AG08395 (cell line): ENCODE data around the gene ACOT8.
"Not testable (repeated sequence)": the region's sequence is repeated elsewhere in the genome, so short reads cannot be mapped to it uniquely, and the experiment has no call there.

Source experiments
- DNase-seq: peaks from one replicate; pipeline ENCODE4 v3.0.0; 2012; ENCODE audit warnings: mixed read lengths, low spot score

Gene ACOT8

DNA sequence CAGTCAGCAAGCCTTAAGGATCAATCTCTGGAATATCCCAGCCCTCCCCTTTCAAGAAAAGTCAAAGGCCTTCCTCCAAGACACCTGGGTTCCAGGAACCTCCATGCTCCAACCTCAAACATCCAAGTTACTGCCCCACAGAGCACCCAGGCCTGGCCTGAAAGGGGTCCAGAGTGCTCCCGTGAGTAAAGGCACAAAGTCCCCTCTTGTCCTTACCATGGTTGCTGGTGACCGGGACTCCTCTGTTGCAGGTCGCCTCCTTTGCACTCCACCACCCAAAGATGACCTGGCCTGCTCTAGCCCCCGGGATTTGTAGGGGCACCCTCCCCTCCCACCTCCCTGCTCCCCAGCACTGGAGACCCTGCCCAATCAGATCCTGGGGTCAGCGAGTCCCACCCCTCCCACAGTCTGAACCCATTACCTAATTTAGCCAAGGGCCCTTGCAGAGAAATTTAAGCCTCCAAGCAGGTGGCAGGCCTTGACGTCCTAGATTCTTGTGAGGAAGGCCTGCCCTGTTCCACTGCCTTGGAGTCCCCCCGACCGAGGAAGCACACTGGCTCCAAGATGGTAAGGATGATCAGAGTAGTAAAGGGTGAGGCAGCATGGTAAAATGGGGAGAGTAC lies 30.1 kb downstream of the ACOT8 start, which contains the start of gene TNNC2:
Gene TNNC2, minus strand, starts transcription at position 283 of the 623 bp plus-strand sequence. Its CDS starts 64 bp downstream, at position 219.
- DNase-seq, result no peak

DNA sequence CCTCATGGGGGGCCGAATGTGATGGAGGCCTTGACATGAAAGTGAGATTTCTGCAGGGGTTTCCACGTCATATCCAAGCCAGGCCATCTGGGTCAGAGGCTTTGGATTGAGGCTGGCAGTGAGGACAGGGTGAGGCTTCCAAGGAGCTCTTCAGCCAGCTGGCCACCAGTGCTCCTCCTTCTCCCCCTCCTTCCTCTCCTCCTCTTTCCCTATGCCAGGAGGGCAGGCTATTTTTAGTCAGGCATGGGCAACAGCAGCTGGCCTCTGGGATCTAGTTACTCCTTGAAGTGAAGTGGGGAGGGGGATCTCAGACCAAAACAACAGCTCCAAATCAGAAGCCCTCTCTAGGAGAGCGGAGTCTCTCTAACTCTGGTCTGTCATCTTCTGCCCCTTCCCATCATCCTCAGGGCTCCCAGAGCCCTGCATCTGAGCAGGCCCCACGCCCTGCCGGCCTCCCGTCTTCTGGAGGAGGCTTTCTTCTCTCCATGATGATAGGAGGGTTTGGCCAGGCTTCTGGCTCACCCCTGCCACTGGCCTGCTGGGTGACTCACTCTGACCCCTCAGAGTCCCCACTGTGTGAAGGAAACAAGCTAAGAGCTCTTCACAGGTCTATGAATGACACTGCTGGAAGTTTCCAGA lies 30.7 kb downstream of the ACOT8 start:
- peak; percentile 63 for DNase-seq

DNA sequence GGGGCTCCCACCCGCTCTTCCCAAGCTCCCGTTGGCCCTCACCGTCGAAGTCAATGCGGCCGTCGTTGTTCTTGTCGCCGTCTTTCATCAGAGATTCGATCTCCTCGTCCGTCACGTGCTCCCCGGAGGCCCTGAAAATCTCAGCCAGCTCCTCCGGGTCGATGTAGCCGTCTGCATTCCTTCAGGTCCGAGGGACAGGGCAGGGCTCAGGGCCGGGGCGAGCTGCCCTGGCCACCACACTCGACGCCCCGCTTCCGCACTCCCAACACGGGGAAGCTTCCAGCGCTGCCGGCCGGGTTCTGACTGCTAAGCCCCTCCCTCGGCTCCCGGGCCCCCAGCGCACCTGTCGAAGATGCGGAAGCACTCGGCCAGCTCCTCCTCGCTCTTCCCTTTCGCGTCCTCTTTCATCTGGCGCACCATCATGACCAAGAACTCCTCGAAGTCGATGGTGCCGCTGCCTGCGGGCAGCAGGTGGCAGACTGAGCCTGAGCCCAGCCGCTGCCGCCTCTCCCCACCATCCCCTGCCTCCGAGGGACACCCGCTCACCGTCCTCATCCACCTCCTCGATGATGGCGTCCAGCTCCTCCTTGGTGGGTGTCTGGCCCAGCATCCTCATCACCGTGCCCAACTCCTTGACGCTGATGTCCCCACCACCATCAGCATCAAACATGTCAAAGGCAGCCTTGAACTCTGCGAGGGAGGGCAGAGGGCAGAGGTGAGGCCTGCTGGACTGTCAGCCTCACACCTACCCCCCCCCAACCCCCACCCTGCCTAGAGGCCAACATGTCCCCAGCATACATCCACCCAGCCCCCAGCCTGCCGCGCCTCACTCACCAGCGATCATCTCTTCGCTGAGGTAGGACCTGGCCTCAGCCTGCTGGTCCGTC lies 33.0 kb downstream of the ACOT8 start:
- peak; percentile 41 for DNase-seq

DNA sequence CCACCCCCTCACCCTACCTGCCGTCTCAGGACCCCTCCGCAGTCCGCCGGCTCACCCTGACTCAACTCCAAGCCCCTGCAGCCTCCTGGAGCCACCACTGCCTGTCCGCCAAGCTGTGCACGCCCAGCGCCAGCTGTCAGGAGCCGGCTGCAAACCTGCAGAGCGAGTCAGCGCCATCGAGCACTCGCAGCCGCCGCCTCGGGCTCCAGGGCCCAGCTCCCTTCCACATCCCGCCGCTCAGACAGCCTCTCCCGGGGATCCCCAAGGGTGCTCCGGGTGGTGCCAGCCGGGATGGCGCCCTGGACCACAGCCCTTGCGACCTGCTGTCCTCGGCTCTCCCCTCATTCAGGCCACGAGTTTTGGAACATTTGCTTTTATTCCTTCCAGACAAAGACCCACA lies 34.3 kb downstream of the ACOT8 start:
- peak; percentile 37 for DNase-seq

DNA sequence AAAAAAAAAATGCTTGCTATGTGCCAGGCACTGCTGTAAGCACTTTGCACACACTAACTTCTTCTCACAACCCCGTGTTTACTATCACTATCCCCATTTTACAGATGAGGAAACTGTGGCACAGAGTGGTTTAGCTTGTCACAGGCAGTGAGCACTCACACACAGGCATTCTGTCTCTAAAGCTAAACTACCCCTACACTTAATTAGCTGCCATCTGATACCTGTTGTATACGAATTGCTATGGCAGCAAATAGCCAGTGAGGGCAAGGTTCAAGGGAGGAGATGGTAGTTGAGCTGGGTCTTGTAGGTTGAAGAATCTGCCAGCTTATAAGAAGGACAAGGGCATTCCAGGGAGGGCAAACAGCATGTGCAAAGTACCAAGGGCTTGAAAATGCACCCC lies 35.2 kb downstream of the ACOT8 start:
- no peak for DNase-seq

DNA sequence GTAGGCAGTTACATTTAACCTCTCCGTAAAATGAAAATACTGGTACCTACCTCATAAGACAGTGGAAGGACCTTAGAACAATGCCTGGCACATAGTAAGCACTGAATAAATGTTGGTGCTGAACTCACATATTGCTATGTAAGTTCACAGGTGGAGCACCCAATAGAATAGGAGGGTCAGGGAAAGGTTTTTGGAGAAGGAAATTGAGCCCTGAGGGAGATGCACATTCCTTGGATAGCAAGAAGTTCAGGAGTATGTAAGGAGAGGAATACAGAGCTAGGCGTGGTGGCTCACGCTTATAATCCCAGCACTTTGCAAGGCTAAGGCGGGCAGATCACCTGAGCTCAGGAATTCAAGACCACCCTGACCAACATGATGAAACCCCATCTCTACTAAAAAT lies 37.7 kb downstream of the ACOT8 start:
- DNase-seq, result no peak

DNA sequence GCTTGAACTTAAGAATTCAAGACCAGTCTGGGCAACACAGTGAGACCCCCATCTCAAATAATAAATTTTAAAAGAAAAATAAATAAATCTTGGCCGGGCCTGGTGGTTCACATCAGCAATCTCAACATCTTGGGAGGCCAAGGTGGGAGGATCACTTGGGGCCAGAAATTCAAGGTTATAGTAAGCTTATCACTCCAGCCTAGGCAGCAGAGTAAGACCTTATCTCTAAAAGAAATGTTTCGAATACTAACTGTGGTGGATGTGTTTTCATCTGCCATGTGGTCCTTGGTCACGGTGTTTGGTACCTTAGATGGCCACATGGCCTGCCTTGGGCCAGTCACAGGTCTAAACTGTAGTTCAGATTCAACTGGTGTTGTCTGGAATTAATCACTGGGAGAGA lies 39.0 kb downstream of the ACOT8 start:
- no peak for DNase-seq

DNA sequence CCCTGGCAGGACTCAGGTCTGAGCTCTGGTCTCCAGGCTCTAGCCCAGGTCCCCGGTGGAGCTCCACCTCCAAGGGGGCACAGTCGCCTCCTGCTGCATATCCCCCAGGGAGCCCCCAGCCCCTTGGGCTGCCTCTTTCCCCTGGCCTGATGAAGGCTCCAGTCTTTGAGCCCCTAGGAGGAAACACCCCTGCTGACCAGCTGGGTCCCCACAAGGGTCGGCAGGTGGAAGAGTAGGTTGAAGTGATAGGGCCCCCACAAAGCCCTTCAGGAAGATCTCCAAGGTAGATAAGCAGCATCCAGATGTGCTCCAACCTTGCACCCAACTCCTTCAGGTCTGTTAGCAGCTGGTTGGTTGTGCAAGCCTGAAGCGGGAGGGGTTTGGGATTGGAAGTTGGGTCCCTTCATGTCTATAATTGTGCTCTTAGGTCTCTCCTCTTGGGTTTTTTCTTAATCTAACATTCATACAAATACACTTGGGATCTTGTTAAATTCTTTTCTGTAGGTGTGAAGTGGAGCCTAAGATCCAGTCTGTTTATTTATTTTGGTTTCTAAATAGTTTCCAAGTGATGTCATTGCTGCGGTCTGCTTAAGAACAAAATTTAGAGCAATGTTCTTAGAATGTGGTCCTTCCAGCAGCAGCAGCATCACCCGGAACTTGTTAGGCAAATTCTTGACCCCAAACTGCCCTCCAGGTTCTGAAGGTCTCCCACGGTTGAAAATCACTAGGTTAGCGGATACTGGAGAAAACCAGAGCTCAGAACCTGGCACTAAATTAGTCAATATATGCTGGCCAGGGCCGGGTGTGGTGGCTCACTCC lies 39.6 kb downstream of the ACOT8 start:
- peak; percentile 68 for DNase-seq

DNA sequence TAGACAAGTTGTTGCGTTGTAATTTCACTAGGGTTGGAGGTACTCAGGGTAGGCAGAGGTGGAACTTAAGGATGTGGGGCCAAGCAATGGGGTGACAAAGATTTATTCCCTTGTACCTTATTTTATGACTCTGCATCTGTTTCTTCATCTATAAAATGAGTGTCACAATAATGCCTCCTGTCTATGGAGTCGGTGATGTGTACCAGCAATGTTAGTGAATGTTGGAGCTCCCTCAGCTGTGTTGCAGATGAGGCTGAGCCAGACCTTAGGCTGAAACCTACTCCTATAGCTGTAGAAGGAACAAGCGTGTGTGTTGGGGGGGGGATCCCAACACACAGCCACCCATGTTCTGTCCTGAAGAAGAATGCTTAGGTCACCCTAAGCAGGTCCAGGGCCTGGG lies 40.2 kb downstream of the ACOT8 start:
- no peak for DNase-seq

DNA sequence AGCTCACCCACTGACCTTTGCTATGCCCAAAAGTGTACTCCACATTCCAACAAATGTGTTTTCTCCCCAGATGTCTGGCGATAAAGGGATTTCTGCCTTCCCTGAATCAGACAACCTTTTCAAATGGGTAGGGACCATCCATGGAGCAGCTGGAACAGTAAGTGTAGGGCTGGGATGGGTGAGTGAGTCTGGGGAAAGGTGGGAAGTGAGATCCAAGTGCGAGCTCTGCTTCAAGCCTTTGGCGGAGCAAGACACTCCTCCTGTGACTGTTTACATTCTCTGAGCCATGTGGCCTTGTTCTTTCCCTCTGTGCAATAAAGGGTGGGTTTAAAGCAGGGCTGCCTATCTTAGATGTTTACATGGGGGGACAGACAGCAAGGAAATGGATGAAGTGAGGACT lies 42.9 kb downstream of the ACOT8 start:
- DNase-seq, result no peak

DNA sequence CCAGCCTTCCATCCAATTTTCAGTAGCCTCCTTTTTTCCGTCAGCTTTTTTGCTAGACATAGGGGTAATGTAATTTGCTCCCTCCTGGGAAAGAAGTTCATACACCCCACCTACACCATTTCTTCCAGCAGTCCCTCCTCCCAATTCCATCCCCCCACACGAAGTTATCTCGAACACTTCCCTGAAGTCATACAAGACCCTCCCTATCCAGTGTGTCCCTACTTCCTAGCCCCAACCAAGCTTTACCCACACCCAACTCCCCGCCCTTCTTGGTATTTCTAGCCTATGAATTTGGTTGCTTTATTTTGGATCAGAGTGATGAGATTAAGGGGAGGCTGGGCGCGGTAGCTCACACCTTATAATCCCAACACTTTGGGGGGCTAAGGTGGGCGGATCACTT lies 43.7 kb downstream of the ACOT8 start:
- no peak for DNase-seq

DNA sequence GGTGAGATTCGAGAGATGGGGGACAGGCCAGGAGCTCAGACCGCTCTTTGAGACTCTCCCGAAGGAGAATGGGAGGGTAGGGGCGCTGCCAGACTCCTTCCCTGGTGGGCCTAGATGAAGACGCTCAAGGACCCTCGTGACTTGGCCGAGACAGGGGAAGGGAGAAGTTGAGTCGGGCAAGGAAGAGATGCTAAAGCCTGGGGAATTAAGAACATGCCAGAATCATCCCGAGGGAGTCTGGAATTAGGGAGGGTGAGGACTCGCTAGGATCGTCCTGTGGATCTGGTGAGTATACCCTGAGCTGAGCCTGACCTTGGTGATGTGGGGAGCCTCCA lies 44.2 kb downstream of the ACOT8 start:
- DNase-seq, result no peak

DNA sequence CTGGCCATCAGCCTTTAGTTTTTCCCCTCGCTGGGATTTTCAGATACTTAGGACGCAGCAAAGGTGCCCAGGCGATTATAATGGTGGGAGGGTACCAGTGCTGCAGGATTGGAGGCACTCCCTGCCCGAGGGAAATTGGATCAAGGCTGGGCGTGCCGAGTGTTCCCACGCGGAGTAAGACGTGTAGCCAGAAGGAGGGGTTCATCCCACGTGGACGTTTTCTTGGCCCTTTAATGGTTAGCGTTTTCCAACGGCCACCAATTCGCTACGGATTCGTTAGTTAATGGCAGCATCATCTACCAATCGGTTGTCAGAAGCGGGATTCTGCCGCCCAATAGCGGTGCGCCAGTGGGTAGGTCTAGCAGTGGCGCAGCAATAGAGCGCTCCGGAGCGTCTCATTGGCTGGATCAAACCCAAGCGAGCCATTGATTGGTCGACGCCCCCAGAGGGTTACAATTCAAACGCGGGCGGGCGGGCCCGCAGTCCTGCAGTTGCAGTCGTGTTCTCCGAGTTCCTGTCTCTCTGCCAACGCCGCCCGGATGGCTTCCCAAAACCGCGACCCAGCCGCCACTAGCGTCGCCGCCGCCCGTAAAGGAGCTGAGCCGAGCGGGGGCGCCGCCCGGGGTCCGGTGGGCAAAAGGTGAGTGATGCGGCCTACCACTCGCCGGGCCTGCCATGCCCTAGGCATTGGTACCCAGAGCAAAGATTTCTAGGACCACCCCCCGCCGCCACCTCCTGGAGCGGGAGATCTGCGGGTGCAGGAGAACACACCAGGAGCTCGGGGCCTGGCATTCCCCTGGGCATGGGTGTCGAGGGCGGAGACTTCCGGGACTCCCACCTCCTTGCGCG lies 44.8 kb downstream of the ACOT8 start, which contains the start of gene UBE2C:
Gene UBE2C, plus strand, starts transcription at position 488 of the 849 bp plus-strand sequence. Its CDS starts 52 bp downstream, at position 540.
- peak; percentile 100 for DNase-seq

DNA sequence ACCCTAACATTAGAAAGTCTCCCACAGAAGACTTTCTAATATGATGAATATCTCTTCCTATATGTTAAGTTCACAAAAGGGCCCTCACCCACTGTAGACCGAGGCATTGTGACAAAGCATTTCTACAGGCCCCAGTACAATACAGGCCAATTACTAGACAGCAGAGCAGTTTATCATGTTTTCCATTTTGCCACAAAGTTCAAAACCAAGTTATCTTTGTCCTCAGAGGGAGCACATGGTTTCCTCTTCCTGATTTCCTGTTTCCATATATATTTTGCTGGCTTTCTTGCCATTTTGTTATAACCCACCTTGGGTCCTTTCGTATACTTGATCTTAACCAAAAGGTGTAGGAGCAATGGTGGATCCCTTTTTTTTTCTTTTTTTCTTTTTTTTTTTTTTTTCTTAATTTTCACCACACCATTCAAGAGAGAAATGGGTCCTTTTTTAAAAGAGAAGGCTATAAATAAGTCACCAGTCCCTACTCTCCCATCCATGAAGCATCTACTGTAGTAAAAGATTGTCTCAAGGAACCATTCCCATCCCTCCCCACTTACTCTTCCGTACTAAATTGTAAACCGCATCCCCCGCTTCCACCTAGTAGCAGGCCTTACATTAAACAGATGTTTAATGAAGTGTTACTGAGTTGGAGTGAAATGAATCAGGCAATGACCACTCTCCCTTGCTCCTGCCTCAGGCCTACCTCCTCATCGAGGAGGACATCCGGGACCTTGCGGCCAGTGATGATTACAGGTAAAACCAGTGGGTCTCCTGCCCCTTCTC lies 46.8 kb downstream of the ACOT8 start:
- no peak for DNase-seq

DNA sequence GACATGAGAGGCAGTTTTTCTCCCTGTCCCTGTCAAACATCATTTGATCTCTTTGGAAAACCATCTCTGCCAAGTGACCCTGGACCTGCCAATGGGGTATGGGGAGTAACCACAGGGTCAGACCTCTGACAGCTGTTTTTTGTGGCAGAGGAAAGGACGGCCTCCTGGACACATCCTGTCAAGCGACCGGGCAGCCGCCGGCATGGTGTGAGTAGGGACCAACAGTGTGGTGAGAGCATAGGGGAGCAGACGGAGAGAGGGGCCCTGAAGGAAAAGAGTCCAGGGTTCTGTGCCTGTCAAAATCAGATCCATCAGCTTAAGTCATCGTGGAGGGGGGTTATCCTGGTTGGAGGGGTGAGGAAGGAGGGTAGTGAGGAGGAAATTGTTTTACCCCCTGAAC lies 55.3 kb downstream of the ACOT8 start:
- no peak for DNase-seq

DNA sequence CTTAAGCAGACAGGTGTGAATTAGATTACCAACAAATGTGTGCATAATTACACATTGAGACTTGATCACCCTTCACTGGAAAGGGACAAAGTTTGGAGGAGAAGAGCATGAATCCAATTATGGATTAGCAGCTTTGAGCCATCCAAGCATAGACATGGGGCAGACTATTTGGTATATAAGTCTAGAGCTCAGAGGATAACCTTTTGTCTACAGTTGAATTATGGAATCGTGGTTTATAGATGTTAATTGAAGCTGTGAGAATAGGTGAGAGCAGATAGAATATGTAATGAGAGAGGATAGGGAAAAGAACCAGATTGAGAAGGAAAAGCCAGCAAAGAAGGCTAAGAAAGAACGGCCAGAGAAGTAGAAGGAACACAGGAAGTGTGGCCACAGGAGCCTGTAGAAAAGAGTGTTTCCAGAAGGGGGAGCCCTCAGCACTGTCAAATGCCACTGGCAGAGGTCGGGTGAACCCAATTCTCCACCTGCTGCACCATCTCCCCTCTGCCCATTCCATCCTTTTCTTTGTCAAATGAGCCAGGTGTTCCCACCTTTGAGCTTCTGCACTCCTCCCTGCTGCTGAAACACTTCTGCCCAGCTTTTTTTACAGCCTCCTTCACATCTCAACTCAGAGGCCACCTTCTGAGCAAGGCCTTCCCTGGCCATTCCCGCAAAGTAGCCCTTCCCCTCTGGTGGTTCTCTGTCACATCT lies 58.1 kb downstream of the ACOT8 start:
- DNase-seq, result peak; percentile 75

DNA sequence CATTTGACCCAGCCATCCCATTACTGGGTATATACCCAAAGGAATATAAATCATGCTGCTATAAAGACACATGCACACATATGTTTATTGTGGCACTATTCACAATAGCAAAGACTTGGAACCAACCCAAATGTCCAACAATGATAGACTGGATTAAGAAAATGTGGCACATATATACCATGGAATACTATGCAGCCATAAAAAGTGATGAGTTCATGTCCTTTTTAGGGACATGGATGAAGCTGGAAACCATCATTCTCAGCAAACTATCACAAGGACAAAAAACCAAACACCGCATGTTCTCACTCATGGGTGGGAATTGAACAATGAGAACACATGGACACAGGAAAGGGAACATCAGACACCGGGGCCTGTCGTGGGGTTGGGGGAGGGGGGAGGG lies 59.2 kb downstream of the ACOT8 start:
- not testable (repeated sequence) for DNase-seq

DNA sequence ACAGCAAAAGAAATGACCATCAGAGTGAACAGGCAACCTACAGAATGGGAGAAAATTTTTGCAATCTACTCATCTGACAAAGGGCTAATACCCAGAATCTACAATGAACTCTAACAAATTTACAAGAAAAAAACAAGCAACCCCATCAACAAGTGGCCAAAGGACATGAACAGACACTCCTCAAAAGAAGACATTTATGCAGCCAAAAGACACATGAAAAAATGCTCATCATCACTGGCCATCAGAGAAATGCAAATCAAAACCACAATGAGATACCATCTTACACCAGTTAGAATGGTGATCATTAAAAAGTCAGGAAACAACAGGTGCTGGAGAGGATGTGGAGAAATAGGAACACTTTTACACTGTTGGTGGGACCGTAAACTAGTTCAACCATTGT lies 59.7 kb downstream of the ACOT8 start:
- DNase-seq, result not testable (repeated sequence)

DNA sequence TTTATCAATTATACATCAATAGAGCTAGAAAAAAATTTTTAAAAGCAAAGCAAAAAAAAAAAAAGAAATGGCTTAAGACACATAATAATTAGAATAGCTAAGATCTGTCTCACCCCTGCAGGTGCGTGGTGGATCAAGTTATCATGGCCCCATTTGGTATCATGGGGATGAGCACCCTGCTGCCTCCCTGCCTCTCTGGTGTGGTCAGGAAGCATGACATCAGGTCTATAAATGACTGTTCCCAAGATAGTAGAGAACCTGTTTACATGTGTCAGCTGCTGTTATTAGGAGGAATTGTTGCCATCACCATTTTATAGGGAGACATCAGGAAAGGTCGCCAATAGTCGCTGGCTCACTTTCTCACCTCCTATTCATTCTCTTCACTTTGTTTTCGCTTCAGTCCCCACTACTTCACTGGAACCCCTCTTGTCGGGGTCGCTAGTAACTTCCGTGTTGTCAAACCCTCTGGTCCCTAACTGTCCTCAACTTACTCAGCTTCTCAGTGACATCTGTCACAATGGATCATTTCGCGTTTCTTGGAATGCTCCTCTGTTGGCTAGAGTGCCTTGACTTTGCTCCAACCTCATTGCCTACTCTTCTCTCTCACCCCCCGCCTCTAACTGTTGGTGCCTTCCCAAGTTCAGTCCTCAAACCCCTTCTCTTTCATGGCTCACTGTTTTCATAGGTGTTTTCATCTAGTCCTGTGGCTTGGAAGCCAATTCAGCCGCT lies 60.7 kb downstream of the ACOT8 start:
- no peak for DNase-seq
